Activated naive CD4-positive, alpha-beta T cell treated with anti-CD3 and anti-CD28 coated beads for 36 hours (primary cell): ENCODE measurements around the gene KMT5B. TPM values are rescaled to one million over a fixed set of nuclear protein-coding genes. Genes with fewer than 3 reads are reported as not detected.

Experiments used
- CTCF ChIA-PET: fragments of 350-600 bp; sonication (Branson Sonifier 250); formaldehyde crosslinking; loops from one replicate; lab custom pipeline; 2021; ENCODE audit warnings: antibody characterized with exemption; lab: Charles Lee
- DNase-seq: peaks from one replicate; pipeline ENCODE4 v3.0.0-alpha.2; 2020
- H3K27ac Mint-ChIP-seq: one replicate; pipeline ENCODE4 v1.8.0; 2021; ENCODE audit warnings: mild to moderate bottlenecking, mixed read lengths
- H3K27me3 Mint-ChIP-seq: one replicate; pipeline ENCODE4 v1.8.0; 2021; ENCODE audit warnings: low read depth, mixed read lengths
- H3K36me3 Mint-ChIP-seq: one replicate; pipeline ENCODE4 v1.8.0; 2021; ENCODE audit warnings: low read depth, mixed read lengths
- H3K4me1 Mint-ChIP-seq: one replicate; pipeline ENCODE4 v1.8.0; 2021; ENCODE audit warnings: low read depth, mixed read lengths
- H3K4me3 Mint-ChIP-seq: one replicate; pipeline ENCODE4 v1.8.0; 2021; ENCODE audit warnings: mild to moderate bottlenecking, moderate library complexity, mixed read lengths
- H3K9me3 Mint-ChIP-seq: one replicate; pipeline ENCODE4 v1.8.0; 2021; ENCODE audit warnings: mixed read lengths
- intact Hi-C: fragments of 100-400 bp; cut with micrococcal nuclease; formaldehyde crosslinking; loops from one replicate; pipeline ENCODE4 v1.15.1; 2023
- total RNA-seq, 2 experiments: library from RNA; stranded (reverse); gene quantifications; one replicate each; pipeline ENCODE4 v1.2.3, GENCODE V29; 2021

The KMT5B gene
- total RNA-seq, 2 experiments from 2014 or later = 18.4 to 21.6 TPM

DNA sequence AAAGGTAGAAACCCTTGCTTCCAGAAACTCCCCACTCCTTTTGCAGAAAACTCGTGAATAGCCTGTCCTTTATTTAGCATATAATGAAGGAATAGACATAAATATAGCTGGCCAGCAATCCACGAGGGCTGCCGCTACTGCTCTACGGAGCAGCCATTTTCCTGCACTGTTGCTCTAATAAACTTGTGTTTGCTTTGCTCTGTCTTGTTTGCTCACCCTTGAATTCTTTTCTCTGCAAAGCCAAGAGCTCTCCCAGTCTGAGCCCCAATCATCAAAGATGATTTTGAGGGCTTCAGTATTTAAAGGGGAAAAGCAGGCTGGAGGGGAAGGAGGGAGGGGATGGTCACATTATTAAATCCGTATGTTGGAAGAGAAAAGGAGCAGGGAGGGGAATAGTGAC lies 75.3 kb downstream of the KMT5B start:
- CTCF ChIA-PET = interaction anchor here (0.6 kb wide), 1 partner anchor 12 kb away, joined by 3 read pairs; no protein-coding TSS in a partner anchor
- no peak for DNase-seq
- peaks cover 2% of the 10 kb centered on the region for H3K36me3 Mint-ChIP-seq
- H3K4me3 Mint-ChIP-seq = no peak overlapping the region
- H3K27ac Mint-ChIP-seq = no peak overlapping the region
- H3K4me1 Mint-ChIP-seq = peaks cover 13% of the 10 kb centered on the region
- H3K9me3 Mint-ChIP-seq = peaks cover 4% of the 10 kb centered on the region
- H3K27me3 Mint-ChIP-seq = no peaks in the 10 kb centered on the region
- intact Hi-C loops = no loop called here

DNA sequence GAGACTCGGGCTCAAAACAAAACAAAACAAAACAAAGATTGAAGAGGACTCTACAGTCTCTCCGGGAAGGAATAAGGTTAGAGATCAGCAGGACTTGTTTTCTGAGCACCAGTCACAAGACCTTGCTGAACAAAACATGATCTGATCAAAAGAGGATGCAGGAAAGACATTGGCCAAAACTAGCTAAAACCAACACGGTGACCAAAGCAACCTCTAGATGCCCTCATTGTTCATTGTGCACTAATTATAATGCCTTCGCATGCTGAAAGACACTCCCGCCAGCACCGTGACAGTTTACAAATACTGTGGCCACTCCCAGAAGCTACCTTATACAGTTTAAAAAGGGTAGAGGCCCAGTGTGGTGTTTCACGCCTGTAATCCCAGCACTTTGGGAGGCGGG lies 76.2 kb downstream of the KMT5B start:
- DNase-seq = no peak

DNA sequence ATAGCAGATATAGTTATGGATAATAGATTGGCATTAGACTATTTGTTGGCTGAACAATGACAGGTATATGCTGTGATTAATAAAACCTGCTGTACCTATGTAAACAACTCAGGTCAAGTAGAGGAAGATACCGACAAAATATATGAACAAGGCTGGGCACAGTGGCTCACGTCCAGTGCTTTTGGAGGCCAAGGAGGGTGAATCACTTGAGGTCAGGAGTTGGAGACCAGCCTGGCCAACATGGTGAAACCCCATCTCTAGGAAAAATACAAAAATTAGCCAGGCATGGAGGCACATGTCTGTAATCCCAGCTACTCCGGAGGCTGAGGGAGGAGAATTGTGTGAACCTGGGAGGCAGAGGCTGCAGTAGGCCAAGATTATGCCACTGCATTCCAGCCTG lies 77.9 kb downstream of the KMT5B start:
- Mint-ChIP-seq H3K36me3 (peaks cover 9% of the 10 kb centered on the region), H3K27ac (no peak overlapping the region), H3K27me3 (no peaks in the 10 kb centered on the region), H3K4me1 (peaks cover 2% of the 10 kb centered on the region), H3K9me3 (peaks cover 12% of the 10 kb centered on the region), H3K4me3 (no peak overlapping the region)
- CTCF ChIA-PET = interaction anchor here (0.6 kb wide), 1 partner anchor 47 kb away, joined by 5 read pairs; no protein-coding TSS in a partner anchor
- no peak for DNase-seq
- intact Hi-C loops = no loop called here

More for the DNA sequence above, 76.2 kb downstream of the KMT5B start:
- no peak overlapping the region for H3K4me3 Mint-ChIP-seq
- peaks cover 8% of the 10 kb centered on the region for H3K4me1 Mint-ChIP-seq
- peaks cover 9% of the 10 kb centered on the region for H3K36me3 Mint-ChIP-seq
- intact Hi-C loops = no loop called here
- H3K27ac Mint-ChIP-seq = no peak overlapping the region
- CTCF ChIA-PET = no interaction called here
- no peaks in the 10 kb centered on the region for H3K27me3 Mint-ChIP-seq
- peaks cover 11% of the 10 kb centered on the region for H3K9me3 Mint-ChIP-seq

DNA sequence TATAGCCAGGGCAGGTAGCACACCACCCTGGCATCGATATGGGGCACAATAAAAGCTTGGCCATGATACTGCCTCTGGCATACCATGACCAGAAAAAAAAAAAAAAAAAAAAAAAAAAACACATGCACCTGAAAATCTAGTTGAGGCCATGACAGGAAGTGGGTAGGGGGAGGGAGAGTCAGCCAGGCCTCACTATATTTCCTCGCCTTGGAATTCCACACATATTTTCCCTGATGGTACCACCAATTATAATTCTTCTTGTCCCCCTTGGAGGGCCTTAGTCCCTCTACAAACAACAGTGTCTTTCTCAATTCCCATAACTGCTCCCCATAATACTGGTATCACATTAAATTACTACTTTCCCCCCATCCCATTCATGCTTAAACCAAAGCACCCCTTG lies 79.3 kb downstream of the KMT5B start:
- Mint-ChIP-seq H3K4me3 (no peak overlapping the region), H3K27me3 (peaks cover 10% of the 10 kb centered on the region), H3K4me1 (peaks cover 2% of the 10 kb centered on the region), H3K9me3 (peaks cover 12% of the 10 kb centered on the region), H3K27ac (no peak overlapping the region), H3K36me3 (peaks cover 9% of the 10 kb centered on the region)
- intact Hi-C loops = no loop called here
- DNase-seq = no peak
- CTCF ChIA-PET = no interaction called here

DNA sequence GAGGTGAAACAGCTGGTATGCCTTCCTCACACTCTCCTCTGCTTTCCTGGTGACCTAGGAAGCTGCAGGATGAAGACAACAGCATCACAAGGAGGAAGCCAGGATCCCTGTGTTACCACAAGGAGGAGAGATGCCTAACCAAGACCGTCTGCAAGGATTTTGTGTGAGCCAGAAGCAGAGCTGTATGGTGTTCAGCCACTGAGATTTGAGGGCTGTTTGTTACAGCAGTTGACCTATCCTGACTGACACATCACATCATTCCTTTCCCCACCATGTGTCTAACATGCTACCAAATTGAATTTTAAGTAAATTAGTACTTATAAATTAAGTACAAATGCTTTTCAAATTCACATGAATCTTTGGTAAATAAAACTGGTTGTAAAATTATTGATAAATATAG lies 83.0 kb downstream of the KMT5B start:
- DNase-seq = no peak
- CTCF ChIA-PET = no interaction called here
- intact Hi-C loops = no loop called here
- no peak overlapping the region for H3K4me3 Mint-ChIP-seq
- peaks cover 4% of the 10 kb centered on the region for H3K4me1 Mint-ChIP-seq
- no peak overlapping the region for H3K27ac Mint-ChIP-seq
- H3K36me3 Mint-ChIP-seq = peaks cover 9% of the 10 kb centered on the region
- peaks cover 12% of the 10 kb centered on the region for H3K9me3 Mint-ChIP-seq
- H3K27me3 Mint-ChIP-seq = peaks cover 14% of the 10 kb centered on the region

DNA sequence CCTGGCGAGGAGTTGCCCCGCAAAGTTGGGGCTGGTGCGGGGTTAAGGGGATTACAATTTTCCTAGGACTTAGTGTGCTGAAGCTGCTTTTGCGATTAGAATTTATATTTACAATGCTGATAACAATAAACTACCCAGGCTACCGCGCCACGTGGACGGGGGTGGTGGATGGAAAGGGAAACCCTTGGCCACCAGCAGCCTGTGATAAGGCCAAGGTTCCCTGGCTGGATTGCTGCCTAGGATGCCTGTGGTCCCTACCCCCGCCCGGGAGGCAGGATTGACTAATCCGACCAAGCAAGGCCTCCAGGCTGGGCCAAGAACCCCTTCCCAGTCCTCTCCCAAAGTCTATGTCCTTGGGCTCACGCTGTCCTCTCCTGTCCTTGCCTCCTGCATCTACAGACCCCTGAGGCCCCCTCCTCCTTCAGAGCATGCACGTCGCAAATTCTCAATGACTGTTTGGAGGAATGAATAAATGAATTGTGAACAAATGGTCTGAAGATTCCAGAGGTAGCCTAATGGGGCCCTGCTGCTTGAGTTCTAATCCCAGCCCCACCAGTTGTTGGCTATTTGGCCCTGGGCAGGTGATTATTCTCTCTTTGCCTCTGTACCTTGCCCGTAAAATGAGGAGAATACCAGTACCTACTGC lies 84.3 kb downstream of the KMT5B start:
- peaks cover 10% of the 10 kb centered on the region for H3K9me3 Mint-ChIP-seq
- H3K4me3 Mint-ChIP-seq = no peak overlapping the region
- peaks cover 3% of the 10 kb centered on the region for H3K4me1 Mint-ChIP-seq
- H3K27me3 Mint-ChIP-seq = peaks cover 14% of the 10 kb centered on the region
- intact Hi-C loops = loop anchor here (10.0 kb wide), 1 partner anchor 124 kb away; the partner anchor contains the start of gene UNC93B1
- peaks cover 8% of the 10 kb centered on the region for H3K36me3 Mint-ChIP-seq
- H3K27ac Mint-ChIP-seq = no peak overlapping the region
- CTCF ChIA-PET = no interaction called here
- no peak for DNase-seq

DNA sequence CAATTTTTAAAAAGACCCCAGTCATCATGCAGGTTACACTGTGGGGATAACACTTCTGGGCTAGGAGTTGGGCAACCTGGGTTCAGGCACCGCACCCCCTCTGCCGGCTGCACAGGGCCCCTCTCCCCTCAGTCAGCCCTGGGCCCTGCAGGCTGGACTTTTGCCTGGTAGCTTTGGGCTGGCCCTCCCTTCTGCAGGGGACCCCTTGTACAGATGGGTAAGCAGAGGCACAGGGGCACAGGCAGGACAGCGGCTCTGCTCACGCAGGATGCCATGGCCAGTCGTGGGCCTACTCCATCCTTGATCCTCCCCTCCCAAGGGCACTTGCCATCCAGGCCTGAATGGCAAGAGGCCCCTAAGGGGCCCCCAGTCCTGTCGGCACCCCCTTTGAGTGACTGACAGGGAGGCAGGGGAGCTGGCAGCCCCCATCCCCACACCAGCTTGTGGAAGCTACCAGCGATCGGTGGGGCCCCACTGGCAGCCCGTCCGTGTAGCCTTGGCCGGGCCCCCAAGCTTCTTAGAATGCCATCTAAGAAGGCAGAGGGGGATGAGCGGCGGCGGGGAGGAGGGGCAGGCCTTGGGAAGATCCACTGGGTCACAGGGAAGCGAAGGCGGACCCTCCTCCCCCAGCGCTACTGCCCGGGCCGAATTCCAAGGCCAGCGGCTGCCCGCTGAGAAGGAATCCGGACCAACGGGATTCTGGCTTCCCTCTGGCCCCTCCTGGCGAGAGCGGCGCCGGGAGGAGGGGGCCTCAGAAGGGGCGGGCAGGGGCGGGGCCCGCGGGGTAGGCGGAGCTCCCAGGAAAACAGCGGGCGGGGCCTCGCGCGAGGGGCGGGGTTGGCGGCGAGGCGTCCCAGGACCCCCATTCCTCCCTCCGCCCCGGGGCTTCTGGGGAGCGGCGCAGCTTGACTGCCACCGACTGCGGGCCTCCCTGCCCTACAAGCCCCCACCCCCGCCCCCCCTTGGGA lies 85.1 kb downstream of the KMT5B start:
- Mint-ChIP-seq H3K27ac (no peak overlapping the region), H3K4me1 (peaks cover 2% of the 10 kb centered on the region), H3K36me3 (peaks cover 8% of the 10 kb centered on the region), H3K9me3 (peaks cover 9% of the 10 kb centered on the region), H3K4me3 (no peak overlapping the region), H3K27me3 (peaks cover 14% of the 10 kb centered on the region)
- intact Hi-C loops = loop anchor here (10.0 kb wide), 1 partner anchor 123 kb away; the partner anchor contains the start of gene UNC93B1
- no peak for DNase-seq
- CTCF ChIA-PET = no interaction called here

- Mint-ChIP-seq H3K9me3 (no peaks in the 10 kb centered on the region), H3K36me3 (no peaks in the 10 kb centered on the region), H3K4me1 (peaks cover 9% of the 10 kb centered on the region), H3K27me3 (peaks cover 14% of the 10 kb centered on the region), H3K4me3 (no peak overlapping the region), H3K27ac (no peak overlapping the region)
- intact Hi-C loops = loop anchor here (10.0 kb wide), 1 partner anchor 120 kb away; the partner anchor contains the start of gene UNC93B1
- DNase-seq = no peak
- CTCF ChIA-PET = no interaction called here
These were observed 87.9 kb downstream of the KMT5B start for GRCh38 chr11:68125164-68125563.

DNA sequence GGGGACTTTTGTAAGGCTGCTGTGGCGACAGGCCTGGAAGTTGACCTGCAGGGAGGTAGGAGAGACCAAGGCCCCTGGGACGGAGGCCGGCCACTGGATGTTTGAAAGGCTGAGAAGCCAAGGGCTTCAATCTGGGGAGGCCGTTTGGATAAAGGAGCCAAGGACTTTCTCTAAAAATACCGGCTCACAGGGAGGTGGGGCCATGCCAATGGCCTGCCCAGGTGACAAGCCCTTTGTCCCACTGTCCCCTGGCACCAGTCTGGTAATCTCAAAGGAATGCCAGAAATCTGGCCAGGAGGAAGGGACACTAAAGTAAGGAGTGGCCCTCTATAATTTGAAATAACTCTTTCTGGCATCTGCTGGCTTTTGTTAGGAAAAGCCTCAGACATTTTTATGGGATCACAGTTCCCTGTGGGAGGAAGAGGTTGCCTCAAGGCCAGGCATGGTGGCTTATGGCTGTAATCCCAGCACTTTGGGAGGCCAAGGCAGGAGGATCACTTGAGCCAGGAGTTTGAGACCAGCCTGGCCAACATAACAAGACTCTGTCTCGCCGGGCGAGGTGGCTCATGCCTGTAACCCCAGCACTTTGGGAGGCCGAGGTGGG lies 90.1 kb downstream of the KMT5B start:
- Mint-ChIP-seq H3K27ac (no peak overlapping the region), H3K27me3 (peaks cover 2% of the 10 kb centered on the region), H3K36me3 (no peaks in the 10 kb centered on the region), H3K4me1 (peaks cover 7% of the 10 kb centered on the region), H3K4me3 (no peak overlapping the region), H3K9me3 (no peaks in the 10 kb centered on the region)
- intact Hi-C loops = loop anchor here (10.0 kb wide), 1 partner anchor 118 kb away; the partner anchor contains the start of gene UNC93B1
- DNase-seq = no peak
- CTCF ChIA-PET = no interaction called here

DNA sequence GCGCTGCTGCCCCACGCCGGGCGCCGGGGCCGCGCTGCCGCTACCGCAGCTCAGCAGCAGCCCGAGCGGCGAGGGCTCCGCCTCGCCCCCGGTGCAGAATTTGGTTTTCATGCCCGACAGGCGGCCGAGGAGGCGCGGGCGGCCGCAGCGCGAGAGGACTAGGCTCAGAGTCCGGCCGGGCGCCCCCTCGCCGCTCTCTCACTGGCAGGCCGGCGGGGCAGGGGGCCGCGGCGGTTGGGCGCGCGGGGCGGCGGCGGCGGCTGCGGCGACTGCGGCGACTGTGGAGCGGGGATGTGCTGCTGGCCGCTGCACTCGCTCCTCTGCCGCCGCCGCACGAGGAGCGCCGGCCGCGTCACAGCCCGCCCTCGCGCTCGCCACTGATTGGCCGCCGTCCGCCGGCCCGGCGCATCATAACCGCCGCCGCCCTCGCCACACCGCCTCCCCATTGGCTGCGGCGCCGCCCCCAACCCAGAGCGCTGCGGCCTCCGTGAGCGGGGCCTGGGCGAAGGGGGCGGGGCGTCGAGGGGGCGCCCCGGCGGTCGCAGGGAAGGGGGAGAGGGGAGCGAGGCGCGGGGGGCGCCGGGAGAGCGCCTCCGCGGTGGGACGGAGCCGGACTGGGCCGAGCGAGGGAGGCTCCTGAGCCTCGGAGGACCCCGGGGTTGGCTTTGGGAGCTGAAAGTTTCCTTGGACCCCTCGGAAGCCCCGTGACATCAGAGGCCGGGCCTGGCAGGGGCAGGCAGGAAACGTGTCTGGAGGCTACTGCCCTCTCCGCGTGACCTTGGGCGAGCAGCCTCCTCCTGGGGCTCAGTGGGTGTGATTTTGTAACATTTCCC lies 91.8 kb downstream of the KMT5B start, which contains the start of gene CHKA:
TSS of gene CHKA (minus strand) at position 322 of the 833 bp plus-strand sequence. CDS start at position 111, 211 bp downstream.
- H3K9me3 Mint-ChIP-seq = no peaks in the 10 kb centered on the region
- peaks cover 7% of the 10 kb centered on the region for H3K4me1 Mint-ChIP-seq
- CTCF ChIA-PET = no interaction called here
- no peaks in the 10 kb centered on the region for H3K27me3 Mint-ChIP-seq
- intact Hi-C loops = loop anchor here (1.0 to 10.0 kb wide), 5 partner anchors 22 to 116 kb away; partner anchors contain the start of genes NDUFS8 and UNC93B1
- peak; percentile 87 for DNase-seq
- H3K36me3 Mint-ChIP-seq = no peaks in the 10 kb centered on the region
- H3K27ac Mint-ChIP-seq = no peak within 1 kb of the TSS
- H3K4me3 Mint-ChIP-seq = peak within 1 kb of the TSS; percentile 73

DNA sequence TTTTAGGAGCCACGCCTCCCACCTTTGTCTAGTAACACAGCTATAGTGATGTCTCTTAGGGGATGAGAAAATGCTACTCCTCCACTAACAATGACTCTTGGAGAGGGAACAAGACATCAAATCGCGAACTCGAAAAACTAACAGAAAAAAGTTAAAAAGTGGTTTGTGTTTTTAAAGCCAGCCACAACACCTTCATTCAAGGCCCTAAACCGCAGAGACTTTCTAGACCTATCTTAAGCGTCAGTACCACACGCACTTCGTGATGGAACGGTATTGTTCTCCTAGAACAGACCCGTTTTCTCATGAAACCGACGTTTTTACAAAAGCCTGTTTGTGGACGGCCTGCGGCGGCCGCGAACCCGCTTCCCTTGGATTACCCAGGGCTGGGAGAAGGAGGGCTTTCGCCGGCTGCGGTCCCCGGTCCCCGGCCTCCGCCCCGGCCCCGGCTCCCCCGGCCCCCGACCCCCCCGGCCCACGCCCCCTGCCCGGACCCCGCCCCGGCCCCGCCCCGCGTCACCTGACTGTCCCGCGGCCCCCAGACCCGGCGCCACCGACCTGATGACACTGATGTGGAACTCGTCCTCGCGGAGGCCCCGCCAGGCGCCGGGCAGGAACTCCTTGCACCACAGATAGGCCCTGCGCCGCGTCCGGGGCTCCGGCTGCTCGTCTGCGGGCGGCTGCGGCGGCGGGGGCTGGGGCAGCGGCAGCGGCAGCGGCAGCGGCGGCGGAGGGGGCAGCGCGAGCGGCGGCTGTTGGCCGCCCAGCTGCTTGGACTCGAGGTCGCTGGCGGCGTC lies 92.6 kb downstream of the KMT5B start:
- CTCF ChIA-PET = interaction anchor here (0.7 kb wide), 1 partner anchor 11 kb away, joined by 4 read pairs; no protein-coding TSS in a partner anchor
- intact Hi-C loops = loop anchor here (1.0 to 10.0 kb wide), 5 partner anchors 22 to 116 kb away; partner anchors contain the start of genes NDUFS8 and UNC93B1
- Mint-ChIP-seq H3K4me1 (peaks cover 7% of the 10 kb centered on the region), H3K27me3 (no peaks in the 10 kb centered on the region), H3K27ac (no peak overlapping the region), H3K9me3 (no peaks in the 10 kb centered on the region), H3K4me3 (peak overlapping the region; percentile 73), H3K36me3 (no peaks in the 10 kb centered on the region)
- peak; percentile 54 for DNase-seq
